ENCODE measurements around the gene TEC.

TEC gene

DNA sequence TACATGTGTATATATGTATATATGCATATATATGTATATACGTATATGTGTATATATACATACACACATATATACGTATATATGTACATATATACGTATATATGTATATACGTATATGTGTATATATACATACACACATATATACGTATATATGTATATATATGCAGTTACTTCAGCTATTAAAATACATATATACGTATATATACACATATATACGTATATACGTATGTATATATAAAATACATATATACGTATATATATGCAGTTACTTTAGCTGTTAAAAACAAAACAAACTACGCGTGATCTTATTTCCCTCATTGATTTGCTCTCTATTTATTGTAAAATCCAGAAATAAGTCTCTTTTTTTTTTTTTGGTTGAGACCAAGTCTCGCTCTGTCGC lies 149.5 kb downstream of the TEC start:
- no peak for DNase-seq (ENCODE audit: low spot score)

DNA sequence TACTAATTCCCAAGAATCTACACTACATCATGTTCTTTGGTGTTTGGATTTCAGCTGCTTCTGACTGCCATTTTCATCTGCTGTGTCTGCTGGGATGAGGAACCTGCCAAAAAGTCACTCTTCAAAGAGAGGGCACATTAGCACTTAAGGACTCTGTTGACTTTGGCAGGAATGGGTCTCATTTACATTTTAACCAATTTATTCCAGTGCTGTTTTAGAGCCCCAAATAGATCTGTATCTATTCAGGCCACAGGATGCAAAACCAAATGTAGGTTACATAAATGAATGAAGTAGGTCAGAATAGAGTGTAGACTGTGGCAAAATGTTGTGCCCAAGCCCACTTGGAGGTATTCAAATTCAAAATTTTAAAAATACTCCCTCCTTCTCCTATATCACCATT lies 150.0 kb downstream of the TEC start:
- no peak for DNase-seq (ENCODE audit: low spot score)

DNA sequence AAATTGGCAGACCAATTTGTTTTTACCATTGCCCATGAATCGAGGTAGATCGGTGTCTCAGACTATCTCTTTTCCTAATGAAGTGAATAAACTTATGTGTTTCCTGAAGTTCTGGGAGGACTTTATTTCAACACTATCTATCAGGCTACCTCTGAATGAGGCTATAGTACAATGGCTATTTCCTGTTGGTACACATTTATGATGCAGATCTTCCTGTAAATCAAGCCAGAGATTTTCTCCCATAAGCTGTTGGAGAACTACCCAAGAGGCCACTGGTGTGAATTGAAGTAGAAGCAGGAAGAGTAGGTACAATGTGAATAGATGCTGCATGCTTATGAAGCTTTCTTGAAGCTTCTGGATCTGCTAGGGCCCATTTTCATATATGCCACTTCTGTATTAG lies 151.6 kb downstream of the TEC start:
- no peak for DNase-seq (ENCODE audit: low spot score)

DNA sequence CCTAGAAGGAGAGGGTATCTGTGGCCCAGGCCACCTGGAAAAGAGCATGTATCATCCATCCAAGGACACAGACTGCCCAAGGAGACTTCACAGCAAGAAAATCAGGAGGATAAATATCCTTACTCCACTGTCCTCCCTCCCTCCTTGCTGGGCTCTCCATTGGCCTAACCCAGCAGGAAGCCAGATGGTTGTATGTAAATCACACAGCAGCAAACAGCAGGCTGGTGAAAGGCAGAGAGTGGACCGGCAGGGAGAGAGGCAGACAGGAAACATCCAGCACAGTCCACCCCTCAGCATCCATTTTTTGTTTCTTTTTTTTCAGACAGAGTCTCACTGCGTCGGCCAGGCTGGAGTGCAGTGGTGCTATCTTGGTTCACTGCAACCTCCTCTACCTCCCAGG lies 153.1 kb downstream of the TEC start:
- no peak for DNase-seq (ENCODE audit: low spot score)

DNA sequence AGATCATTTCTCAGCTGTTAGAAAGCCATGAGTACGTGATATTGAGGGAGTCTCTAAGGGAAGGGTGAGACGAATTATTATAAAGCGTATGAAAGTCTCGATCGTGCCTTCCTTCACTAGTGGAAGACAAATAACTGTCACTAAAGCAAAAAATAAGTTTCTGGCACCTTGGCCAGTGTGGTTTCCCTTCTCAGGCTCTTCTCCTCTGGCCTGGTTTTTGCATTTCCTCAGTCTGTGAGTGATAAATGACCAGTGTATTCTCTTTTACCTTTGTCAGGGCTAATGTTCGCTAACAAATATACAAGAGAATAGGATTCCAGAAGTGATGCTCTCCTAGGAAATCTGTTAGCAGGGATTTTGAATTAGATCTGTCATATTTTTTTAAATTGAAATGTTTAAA lies 155.2 kb downstream of the TEC start:
- no peak for DNase-seq (ENCODE audit: low spot score)

DNA sequence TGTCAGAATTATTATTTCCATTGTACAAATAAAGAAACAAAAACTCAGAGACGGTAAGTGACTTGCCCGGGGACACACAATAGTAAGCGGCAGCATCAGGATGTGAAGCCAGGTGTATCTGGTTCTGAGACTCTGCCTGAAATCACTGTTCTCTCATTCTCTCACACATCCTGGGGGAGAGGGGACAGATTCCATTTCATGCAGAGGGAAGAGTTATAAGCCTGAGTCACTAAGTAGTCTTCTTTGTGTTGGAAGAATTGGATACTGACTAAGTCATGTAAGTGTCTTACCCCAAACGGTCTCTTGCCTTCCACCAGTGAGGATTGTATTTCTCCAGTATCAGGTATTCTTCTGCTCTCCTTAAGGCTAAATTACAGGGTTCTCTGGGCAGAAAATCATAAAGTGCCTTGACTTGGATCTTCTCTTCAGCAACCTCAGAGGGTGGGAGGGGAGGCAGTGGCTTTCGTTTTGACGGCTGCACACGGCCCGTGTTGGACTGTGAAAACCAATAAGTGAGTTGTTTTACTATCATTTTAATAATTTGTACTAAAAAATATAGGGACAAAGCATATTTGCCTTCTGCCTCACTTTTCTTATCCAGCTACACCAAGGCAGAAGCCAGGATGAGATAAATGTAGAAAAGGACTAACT lies 157.5 kb downstream of the TEC start:
- DNase-seq (ENCODE audit: low spot score), result no peak

DNA sequence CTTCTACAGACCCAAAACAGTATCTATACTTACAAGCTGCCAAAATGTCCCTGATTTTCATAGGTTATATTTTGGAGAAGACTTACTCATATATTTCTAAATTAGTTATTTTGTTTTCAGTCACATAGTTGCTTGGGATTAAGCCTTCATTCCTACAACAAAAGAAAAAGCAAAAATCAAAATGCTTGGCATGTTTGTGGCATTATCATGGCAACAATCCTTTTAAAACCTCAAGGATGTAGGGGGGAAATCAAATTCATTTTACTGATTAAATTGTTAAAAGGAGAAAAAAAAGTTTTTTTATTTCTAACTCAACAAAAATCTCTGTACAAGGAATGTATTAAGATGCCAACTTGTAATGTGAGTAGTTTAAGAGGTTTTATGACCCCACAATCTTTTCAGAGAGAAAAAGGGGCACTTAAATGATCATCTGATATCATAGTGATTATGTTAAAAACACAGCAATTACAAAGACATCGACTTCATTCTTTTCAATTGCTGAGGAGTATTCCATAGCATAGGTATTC lies 159.1 kb downstream of the TEC start:
- no peak for DNase-seq (ENCODE audit: low spot score)

DNA sequence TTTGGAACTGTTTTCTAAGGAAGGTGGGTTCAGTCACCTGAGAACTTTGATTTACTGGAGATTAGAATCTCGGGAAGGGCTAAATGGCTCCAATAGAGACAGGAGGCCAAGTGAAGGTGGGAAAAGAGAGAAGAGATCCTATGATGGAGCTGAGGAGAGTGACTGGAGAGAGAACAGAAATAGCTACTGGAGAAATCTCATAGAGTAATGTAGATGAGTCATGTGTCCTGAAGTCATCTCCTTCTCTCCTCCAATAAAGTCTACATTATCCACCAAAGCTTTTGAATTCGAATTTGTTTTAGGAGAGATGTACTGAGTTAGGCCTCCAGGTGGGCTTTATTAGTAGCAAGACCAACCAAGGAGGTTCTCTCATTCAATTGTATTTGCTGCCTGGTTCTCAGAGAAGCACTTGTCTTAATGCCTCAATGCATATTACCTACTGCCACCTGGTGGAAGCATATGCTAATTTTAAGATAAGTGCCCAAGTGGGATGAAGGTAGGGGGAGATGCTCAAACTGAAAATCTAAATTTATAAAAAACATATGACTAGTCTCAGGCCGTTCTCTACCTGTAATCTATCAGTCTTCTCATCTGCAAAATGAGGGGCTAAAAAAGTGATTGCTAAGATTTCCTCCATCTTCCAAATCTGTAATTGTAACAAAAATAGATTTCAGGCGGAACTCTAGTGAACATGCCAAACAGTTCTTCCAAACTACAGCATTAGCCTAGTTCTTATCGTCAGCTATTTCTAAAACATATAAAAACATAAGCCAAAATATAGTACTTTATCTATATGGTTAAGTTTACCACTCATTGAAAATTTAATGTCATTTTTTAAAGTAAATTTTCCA lies 160.0 kb downstream of the TEC start:
- DNase-seq (ENCODE audit: low spot score), result peak; percentile 41

DNA sequence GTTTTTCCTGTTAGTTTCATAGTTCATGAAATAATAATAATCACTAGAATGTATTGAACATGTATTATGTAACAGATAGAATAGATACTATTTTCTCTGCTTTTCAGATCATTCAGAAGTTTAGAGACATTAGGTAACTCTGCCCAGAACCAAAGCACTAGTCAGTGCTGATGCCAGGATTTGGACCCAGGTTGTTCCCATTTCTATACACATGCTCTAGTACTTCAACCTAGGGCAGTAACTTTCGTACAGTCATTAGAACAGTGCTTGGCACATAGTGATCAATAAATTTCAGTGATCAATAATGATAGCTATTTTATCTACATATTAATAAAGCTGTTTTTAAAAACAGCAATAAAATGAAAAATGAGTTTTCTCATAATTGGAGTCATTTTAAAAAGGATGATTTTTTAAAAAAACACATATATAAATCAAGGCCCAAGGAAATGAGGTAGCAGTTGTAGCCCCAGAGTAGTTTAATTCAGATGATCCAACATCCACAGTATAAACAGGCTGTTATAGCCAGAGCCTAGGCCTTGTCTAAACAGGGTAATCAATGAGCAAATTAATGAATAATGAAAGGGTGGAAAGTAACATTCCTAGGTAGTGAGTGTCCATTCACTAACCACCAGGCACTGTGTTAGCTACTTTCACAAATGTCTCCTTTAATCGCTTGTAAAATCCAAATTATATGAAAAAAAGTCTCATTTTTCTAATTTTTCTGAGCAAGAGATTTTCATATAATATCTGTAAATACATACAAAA lies 161.1 kb downstream of the TEC start:
- DNase-seq (ENCODE audit: low spot score), result no peak

DNA sequence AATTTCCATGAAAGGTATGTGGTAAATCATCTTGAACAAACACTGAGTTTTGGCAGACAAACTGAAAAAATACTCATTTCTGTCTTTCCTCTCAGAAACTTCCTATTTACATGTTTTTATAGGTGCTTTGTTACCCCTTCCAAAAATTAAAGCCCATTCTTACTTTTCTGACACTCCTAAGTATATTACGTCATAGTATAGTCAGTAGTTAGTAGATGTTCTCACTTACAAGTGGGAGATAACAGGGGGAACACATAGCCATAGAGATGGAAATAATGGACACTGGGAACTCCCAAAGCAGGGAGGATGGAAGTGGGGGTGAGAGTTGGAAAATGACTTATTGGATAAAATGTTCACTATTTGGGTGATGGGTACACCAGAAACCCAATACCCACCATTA lies 164.4 kb downstream of the TEC start:
- no peak for DNase-seq (ENCODE audit: low spot score)

DNA sequence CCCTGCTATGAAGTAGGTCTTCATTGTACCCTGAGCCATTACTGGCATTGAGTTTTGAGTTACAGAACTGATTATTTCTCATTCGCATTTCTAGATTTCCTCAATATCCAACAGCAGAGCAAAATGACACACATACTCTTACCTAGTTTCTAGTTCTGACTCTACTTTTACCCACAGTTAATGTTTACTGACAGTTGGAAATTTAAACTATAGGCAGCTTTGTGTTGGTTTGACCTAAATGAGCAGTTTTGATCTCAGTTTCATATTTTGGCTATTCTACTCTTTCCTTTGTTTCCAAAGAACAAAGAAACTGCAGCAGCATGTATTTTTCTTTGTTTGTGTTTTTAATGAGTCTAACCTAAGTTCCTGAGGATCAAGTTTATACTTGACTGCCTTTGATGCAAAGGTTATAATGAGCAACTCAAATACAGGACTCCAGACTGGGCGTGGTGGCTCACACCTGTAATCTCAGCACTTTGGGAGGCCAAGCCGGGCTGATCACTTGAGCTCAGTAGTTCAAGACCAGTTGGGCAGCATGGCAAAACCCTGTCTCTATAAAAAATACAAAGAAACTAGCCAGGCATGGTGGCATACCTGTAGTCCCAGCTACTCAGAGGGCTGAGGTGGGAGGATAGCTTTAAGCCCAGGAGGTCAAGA lies 166.0 kb downstream of the TEC start:
- no peak for DNase-seq (ENCODE audit: low spot score)

DNA sequence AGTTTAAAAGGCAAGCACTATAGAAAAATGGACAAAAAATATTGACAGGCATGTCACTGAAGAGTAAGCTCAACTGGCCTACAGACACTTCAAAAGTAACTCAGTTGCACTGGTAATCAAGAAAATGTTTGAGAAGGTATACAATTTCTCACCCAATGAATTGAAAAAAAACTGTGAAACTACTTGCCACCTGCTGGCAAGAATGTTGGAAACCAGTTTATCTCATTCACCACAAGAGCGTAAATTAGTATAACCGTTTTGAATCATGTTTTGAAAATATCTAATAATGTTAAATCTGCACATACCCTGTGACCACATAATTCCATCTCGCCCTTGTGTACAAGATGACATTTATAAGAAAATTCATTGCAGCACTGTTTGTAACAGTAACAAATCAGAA lies 167.3 kb downstream of the TEC start:
- DNase-seq (ENCODE audit: low spot score), result no peak

DNA sequence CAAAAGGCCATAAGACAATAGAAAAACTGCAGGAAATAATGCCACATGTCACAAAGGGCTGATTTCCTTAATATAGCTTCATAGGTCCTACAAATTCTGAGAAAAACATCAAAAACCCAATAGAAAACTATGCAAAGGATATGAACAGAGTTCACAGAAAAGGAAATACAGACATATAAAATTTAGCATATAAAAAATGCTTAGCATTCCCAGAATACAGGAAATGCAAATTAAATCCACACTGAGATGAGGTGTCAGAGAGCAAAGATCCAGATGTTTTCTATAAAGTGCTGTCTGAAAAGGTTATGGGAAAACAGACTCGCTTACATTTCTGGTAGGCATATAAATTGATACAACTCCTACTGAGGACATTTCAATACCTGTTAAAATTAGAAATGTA lies 169.4 kb downstream of the TEC start:
- no peak for DNase-seq (ENCODE audit: low spot score)

DNA sequence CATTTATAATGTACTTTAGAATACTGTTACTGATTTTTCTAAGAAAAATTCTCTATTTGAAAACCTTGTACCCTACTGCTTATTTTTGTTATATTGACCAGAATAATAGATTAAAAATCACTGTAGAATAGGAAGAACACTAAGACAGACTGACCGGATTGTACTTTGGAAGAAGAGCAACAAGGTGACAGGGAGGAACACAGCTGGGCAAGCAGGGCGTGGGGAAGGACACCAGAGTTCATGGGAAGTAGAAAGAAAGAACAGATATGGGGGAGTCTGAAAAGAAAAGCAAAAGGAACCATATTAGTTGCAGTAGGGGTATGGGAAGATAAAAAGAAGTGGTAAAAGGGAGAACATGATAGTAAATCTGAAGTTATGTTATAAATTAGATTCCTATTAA lies 174.2 kb downstream of the TEC start:
- no peak for DNase-seq (ENCODE audit: low spot score)

DNA sequence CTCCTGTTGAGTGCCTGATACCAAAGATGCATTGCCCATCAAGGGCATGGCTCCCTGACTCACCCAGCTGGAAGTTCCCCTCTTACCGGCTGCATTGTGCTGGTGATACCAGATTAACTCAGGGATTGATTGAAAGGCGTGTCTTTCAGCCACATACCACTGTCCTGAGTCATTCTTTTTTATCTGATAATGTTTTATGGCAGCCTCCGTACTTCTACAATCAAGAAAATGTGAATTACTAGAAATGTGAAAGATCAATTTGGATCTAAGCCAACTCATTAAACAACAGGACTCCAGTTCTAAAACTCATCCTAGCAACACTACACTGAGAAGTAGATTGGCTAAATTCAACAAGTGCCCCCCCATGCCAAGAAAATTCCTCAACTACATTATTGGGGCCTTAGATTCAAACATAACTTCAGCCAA lies 175.6 kb downstream of the TEC start:
- no peak for DNase-seq (ENCODE audit: low spot score)

DNA sequence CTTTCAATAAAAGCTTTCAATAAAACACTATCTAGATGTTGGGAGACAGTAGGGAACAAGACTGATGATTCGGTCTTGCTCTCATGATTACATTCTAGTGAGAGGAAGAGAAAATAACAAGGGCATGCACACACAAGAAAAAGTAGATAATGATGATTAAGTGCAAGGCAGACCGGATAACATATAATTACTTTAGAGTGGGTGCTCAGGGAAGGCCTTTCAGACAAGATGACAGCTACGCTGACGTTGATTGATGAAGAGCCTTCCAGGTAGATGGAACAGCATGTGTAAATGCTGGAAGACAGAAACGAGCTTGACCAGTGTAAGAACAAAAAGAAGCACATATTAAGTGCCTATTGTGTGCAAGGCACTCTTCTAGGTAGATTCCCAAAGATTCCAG lies 179.0 kb downstream of the TEC start:
- DNase-seq (ENCODE audit: low spot score), result no peak

DNA sequence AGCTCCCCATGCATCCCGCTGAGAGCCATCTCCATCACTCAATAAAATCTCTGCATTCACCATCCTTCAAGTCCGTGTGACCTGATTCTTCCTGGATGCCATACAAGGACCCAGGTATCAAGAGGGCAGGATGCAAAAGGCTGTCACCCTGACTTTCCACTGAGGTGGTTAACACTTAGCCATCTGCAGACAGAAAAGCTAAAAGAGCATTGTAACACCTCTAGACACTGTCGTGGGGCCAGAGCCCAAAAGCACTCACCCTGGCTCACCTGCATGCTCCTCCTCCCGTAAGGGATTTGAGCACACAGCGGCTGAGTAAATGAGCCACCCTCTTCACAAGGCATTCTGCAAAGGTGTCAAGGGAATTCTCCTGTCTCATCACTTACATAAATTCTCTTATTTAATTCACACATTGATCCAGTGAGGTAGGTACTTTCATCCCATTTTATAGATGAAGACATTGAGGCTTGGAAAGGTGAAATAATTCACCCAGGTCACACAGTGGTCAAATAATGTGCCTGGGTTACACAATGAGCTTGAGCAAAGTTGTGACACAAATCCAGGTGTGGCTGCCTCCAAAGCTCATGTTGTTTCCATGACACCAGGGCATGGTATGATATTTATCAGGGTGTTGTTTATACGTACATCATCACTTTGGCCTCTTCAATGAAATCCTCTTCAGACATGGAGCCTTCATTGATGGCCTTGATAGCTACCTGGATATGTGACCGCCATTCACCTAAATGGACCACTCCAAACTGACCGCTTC lies 183.6 kb downstream of the TEC start:
- DNase-seq (ENCODE audit: low spot score), result no peak
